Left cardiac atrium (tissue), 4 donors: ENCODE data around the gene CARD8. TPM values are rescaled to one million over a fixed set of nuclear protein-coding genes. Genes with fewer than 3 reads are reported as not detected.
A peak's percentile ranks its signal among the peaks of the same experiment; 100 is the strongest.
"Not testable (repeated sequence)": the region's sequence is repeated elsewhere in the genome, so short reads cannot be mapped to it uniquely, and the experiment has no call there.

Experiments used
- ATAC-seq, 2 donors: fragments of 200-7000 bp; cut with Tn5 transposase; one replicate each; pipeline ENCODE4 v1.9.1; 2020; ENCODE audit warnings: mild to moderate bottlenecking in 2 of 2, moderate library complexity in 2 of 2
- DNase-seq: peaks from one replicate; pipeline ENCODE4 v3.0.0-alpha.2; 2020
- intact Hi-C, 2 donors: fragments of 100-400 bp; cut with DNase I; formaldehyde crosslinking; loops; one replicate each; pipeline versions ENCODE4 v1.14.1 to v1.15.1; 2022 to 2023
- total RNA-seq, 2 donors: library from RNA; stranded (reverse); fragmentation: NEBNext Ultra II Directional; extraction: Animal tissue kit (Norgen Biotek cat#: 25700); gene quantifications; one replicate each; pipeline ENCODE4 v1.2.1, GENCODE V29; 2021
- donor health status: DM: no; HTN: yes; CAD: no.
- donor health status: DM: no; HTN: yes; CAD: no; lungs with severe emphysema.
- donor health status: DM: yes; HTN: yes; CAD: no.
- donor health status: Dilated cardiomyopathy.

The CARD8 gene
- total RNA-seq, 2 donors from 2014 or later = 33.5 to 37.4 TPM

DNA sequence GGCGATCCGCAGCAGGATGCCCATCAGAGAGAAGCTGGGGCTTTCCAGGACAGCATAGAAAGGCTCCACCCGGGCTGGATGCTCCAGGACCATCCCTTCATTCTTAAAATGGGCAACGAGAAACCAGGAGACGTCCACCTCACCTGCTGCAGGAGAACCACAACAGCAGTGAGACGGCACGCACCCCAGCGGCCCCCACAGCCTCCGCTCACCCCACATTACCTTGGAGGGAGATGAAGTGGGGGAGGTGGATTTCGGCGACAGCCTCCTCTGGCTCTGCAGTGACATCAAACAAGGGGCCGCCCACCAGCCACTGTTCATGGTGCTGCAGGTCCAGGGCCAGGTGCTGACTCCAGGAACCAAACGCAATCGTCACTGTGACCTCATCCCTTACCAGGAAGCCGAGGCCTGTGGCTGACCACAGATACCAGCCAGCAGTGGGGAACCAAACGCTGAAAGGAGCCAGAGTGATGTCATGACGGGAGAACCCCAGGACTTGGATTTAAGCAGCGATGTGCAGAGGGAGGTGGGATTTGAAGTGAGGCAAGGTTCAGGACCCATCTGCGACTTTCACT, 25.1 kb downstream of the CARD8 start:
- intact Hi-C loops = no loop called here
- ATAC-seq = no peak
- DNase-seq = no peak

GRCh38 chr19:48221628-48222027, 34.1 kb downstream of the CARD8 start:
- DNase-seq (no peak), ATAC-seq (no peak)
- intact Hi-C loops = no loop called here

- DNase-seq, intact Hi-C loops, ATAC-seq: not testable (repeated sequence)
Observed at GRCh38 chr19:48220784-48221183, 34.9 kb downstream of the CARD8 start.

- intact Hi-C loops = no loop called here
- no peak for ATAC-seq
- no peak for DNase-seq
Observed at GRCh38 chr19:48218997-48219396, 36.7 kb downstream of the CARD8 start.

DNA sequence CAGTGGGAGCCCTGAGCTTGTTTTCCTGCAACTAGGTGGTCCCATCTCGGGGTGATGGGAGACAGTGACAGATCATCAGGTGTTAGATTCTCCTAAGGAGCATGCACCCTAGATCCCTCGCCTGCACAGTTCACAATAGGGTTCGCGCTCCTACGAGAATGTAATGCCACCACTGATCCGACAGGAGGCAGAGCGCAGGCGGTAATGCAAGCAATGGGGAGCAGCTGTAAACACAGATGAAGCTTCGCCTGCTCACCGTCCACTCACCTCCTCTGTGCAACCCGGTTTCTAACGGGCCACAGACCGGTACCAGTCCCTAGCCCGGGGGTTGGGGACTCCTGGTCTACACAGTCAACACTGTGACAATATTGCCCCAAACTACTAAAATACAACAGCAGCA, 38.8 kb downstream of the CARD8 start:
- ATAC-seq (no peak), DNase-seq (no peak)
- intact Hi-C loops = no loop called here

GRCh38 chr19:48213959-48214358, 41.8 kb downstream of the CARD8 start:
- DNase-seq (no peak), ATAC-seq (no peak)
- intact Hi-C loops = no loop called here

GRCh38 chr19:48210005-48210404, 45.7 kb downstream of the CARD8 start:
- intact Hi-C loops = no loop called here
- ATAC-seq = no peak
- DNase-seq = no peak

DNA sequence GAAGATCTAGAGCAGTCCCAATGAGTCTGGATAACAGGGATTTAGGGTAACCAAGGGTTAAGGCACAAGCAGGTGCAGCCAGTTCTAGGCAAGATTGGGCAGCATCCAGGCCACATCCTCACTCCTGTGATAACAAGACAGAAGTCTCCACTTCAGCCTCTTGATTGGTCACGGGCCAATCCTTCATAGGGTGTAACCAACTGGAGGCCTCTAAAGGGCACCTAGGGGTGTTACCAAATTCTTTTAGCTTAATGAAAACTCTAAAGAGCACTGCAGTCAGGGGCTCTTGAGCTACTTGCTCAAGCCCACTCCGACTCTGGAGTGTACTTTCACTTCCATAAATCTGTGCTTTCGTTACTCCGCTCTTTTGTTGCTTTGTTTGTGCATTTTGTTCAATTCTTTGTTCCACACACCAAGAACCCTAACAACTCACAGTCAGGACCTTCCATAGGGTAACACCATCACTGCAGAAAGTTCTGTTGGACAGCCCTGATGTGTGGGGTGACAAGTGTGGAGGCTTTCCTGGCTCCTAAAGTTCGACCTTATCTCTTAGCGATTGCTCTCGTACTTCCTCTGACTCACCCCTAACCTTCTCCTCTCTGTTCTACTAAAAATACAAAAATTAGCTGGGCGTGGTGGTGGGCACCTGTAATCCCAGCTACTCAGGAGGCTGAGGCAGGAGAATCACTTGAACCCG, 49.2 kb downstream of the CARD8 start:
- DNase-seq (no peak), ATAC-seq (no peak)
- intact Hi-C loops = no loop called here

DNA sequence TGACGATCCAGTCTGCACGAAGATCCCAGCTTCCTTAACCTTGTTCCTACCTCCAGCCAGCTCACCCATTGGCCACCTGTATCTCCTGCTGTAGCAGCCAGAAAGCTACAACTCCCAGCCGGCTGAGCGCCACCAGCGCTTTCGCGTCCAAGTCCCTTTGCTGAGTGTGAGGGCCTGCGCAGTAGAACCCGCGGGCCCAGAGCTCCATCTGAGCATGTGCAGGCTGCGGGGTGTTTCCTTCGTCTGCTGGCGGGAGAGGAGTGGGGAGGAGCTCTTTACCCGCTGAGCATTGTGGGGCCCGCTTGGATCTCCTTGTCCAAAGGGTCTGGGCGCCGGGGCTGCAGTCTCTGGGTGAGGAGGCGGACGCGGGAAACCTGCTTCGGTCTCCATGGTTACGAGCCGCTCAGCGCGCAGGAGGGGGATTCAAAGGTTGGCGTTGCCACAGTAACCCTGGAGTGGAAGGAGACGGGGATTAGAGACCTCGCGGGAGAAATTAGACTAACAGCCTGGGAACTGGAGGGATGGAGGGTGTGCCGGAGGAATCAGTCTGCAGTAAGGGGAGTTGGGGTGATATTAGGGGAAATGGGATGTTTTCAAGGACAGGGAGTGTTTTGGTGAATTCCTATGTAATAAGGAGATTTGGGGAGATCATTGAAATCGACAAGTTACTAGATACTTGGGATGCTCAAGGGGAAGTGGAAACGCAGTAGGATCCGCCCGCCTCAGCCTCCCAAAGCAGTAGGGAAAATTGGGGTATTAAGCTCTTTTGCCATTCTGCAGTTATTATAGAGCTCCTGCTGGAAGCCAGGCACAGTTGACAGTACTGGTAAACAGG, 51.7 kb downstream of the CARD8 start:
- intact Hi-C loops = no loop called here
- DNase-seq (peak; percentile 95), ATAC-seq (peak; percentile 100)

DNA sequence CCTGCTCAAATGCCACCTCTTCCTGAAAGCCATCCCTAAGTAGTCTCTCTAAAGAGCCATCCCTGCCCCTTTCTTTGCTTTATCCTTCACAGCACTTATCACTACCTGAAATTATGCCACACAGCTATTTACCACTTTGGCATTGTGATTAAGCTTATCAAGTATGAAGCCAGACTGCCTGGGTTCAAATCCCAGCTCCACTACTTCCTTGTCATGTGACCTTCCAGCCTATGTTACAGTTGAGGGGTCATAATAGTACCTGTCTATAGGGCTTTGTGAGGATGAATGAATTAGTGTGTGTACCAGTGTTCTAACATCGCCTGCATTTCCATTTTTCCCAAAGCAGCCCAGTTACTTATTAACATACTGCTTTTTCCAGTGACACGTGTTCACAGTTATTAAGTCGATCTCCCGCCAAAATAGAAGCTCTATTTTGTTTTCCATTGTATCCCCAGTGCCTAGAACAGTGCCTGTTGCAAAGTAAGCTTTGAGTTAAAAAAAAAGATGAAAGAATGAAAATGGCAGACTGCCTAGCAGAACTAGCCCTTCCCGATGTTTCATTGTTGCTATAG, 52.4 kb downstream of the CARD8 start:
- no peak for DNase-seq
- intact Hi-C loops = no loop called here
- no peak for ATAC-seq

DNA sequence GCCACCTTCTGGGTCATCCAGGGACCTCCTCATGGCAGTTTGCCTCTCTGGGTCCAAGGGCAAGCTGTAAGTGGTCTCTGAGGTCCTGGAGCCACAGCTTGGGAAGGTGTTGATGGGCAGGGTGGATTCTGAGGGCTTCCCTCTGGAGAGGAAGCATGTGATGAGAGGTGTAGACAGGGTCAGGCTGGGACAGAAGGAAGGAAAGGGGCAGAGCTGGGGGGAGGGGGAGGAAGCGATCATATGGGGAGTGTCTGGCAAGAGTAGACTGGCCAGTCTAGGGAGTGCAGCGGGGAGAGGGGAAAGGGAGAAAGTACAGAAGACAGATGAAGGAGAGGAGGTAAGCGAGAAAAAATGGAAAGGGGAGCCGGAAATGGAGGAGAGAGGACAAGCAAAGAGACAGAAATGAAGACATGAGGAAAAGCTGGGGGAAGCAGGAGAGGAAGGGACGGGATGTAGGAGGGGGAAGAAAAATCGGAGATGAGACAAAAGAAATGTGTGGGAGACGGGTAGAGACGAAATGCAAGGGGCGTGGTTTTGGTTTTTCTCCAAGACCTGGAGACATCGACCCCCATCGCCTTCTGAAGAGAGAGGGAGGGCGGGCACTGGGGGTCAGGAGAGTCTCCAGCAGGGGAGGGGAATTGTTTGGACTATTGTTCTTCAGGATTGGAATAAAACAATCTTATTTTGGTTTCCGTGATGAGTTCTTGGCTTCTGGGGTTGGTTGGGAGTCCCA, 58.6 kb downstream of the CARD8 start:
- DNase-seq (no peak), ATAC-seq (peak; percentile 46 to 71)
- intact Hi-C loops = no loop called here

- ATAC-seq (peak; percentile 16 to 32), DNase-seq (no peak)
- intact Hi-C loops = no loop called here
Observed at GRCh38 chr19:48196321-48196763, 59.4 kb downstream of the CARD8 start.

GRCh38 chr19:48194844-48195830, 60.6 kb downstream of the CARD8 start:
- DNase-seq = no peak
- ATAC-seq = peak in 1 of 2 donors; percentile 21
- intact Hi-C loops = no loop called here

DNA sequence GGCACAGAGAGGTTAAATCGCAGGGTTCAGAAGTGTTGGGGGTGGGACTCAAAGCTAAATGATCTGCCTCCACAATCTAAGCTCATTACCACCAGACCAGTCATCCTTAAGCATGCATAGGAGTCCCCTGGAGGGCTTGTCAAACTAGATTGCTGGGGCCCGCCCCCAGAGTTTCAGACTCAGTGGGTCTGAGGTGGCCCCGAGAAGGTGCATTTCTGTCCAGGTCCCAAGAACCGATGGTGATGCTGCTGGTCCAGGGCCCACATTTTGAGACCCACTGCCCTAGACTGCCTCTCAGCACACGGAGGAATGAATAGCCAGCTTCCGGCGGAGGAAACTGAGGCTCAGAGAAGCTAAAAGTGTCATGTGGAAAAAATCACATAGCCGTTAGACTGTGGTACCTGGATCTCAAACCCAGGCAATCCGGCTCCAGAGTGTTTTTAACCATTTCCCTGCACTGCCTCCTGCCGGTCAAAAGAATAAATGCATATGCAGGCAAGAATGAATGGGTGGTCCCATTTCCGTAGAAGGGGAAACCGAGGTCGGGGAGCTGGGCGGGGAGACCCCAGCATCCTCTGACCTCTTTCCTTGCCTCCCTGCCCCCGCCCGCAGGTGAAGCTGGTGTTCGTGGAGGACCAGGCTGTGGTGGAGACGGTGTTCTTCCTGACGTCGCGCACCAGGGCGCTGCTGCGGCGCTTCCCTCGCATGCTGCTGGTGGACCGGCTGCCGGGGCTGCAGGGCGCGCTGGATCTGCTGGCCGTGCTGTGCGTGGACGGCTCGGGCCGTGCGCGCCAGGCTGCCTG, 61.5 kb downstream of the CARD8 start:
- intact Hi-C loops = no loop called here
- ATAC-seq = no peak
- DNase-seq = no peak

GRCh38 chr19:48192750-48193149, 63.0 kb downstream of the CARD8 start:
- intact Hi-C loops = no loop called here
- ATAC-seq (no peak), DNase-seq (no peak)

DNA sequence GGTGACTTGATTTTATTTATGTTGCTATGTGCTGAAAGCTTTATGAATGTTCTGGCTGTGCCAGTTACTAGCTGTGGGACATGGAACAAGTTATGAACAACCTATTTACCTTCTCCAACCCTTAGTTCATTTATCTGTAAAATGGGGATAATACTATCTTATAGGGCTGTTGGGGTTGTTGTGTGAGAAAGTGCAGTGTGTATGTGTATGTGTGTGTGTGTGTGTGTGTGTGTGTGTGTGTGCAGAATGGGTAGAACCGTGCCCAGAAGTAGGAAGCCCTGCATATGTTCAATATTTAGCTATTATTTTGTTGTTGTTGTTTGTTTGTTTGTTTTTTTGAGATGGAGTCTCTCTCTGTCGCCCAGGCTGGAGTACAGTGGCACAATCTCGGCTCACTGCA, 64.8 kb downstream of the CARD8 start:
- ATAC-seq (no peak), DNase-seq (no peak)
- intact Hi-C loops = no loop called here

DNA sequence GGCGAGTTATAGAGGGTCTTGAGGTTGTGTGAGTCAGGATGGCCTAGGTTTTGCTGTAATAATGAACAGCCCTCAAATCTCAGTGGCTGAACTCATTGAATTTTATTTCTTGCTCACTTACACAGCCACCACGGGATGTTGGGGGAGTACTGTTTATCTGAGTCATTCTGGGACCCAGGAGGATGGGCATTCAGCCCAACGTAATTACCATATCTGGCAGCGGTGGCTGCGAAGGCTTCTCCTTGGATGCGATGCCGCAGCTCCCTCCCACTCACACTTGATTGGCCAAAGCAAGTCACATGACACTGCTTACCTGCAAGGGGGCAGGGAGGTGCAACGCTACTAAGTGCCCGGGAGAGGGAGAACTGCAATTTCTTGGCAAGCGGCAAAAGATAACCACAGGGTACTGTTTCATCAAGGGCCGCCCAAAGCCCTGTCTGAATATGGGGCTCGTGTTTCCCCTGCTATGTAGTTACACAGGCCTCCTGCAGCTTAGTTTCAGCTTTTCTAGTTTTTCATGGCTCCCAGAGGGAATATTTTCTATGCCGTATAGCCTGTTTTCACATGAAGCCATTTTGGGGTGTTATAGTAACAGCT, 65.3 kb downstream of the CARD8 start:
- ATAC-seq (no peak), DNase-seq (no peak)
- intact Hi-C loops = no loop called here
